HCT116 (cell line): ENCODE results near the gene MEIOB.

Experiments
- ATF3 ChIP-seq: IDR thresholded peaks from 2 replicates; pipeline ENCODE4 v1.6.1; 2012
- CBX3 ChIP-seq: IDR thresholded peaks from 2 replicates; pipeline ENCODE4 v1.6.1; 2012; ENCODE audit warnings: low read depth
- CEBPB ChIP-seq: IDR thresholded peaks from 2 replicates; pipeline ENCODE4 v1.6.1; 2012; ENCODE audit warnings: low read depth
- CTCF ChIP-seq, 3 experiments: fragments of 200-600 bp in 1 of 3; sonication (generic) in 1 of 3; IDR thresholded peaks in 2 of 3; conservative IDR thresholded peaks in 1 of 3; 2 replicates each; pipeline ENCODE4 v1.5.1; 2012 to 2017; ENCODE audit warnings: low read depth in 2 of 3, low read length in 2 of 3, antibody characterized with exemption in 1 of 3, borderline replicate concordance in 1 of 3, control low read depth in 1 of 3, mild to moderate bottlenecking in 1 of 3, mixed read lengths in 1 of 3, mixed run types in 1 of 3, moderate library complexity in 1 of 3; ENCODE audit not compliant: insufficient read depth in 1 of 3
- EGR1 ChIP-seq: IDR thresholded peaks from 2 replicates; pipeline ENCODE4 v1.6.1; 2012; ENCODE audit warnings: low read depth
- EZH2 ChIP-seq: fragments of 200-600 bp; sonication (generic); IDR thresholded peaks from 2 replicates; pipeline ENCODE4 v1.6.1; 2017; ENCODE audit warnings: antibody characterized with exemption, mixed run types
- POLR2A ChIP-seq: IDR thresholded peaks from 2 replicates; pipeline ENCODE4 v1.7.0; 2011; ENCODE audit warnings: borderline replicate concordance; ENCODE audit not compliant: insufficient read depth, insufficient read length; ENCODE audit errors: extremely low read depth
- SIN3A ChIP-seq: IDR thresholded peaks from 2 replicates; pipeline ENCODE4 v1.6.1; 2012; ENCODE audit warnings: low read depth

DNA sequence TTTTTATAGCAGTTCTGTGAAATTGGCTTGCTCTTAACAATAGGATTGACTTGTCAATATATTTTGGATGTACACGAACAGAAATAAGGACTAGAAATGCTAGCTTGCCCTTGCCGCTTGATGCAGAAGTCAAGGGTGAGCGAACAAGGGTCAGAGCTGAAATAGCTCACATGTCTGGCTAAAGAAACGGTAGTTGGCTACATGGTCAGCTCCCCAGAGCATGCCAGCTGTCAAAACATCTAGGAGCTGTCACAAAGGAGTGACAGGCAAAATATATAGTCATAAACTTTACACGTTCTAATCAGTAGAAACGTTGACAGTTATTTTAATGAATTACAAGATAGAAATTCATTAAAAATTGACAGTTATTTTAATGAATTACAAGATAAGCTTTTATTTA is 2.9 kb upstream of the MEIOB start:
- TF ChIP-seq CTCF (IDR thresholded peaks at IDR 0.05 in 2 of 3, conservative IDR thresholded peaks at IDR 0.05 in 1 of 3; ENCODE audit: borderline replicate concordance in 1 of 3, insufficient read depth in 1 of 3, low read depth in 2 of 3, low read length in 2 of 3) (no peak), EZH2 (no peak), ATF3 (no peak), CEBPB (no peak), EGR1 (no peak), POLR2A (no peak), CBX3 (no peak), SIN3A (no peak)
